GM21526 (cell line): Measurements from ENCODE around the gene EPAS1.

Experiments
- ATAC-seq: cut with Tn5 transposase; IDR thresholded peaks from one replicate; pipeline ENCODE4 v1.9.1; 2021; ENCODE audit warnings: moderate library complexity; ENCODE audit not compliant: unreplicated experiment, low FRiP score

The EPAS1 gene

DNA sequence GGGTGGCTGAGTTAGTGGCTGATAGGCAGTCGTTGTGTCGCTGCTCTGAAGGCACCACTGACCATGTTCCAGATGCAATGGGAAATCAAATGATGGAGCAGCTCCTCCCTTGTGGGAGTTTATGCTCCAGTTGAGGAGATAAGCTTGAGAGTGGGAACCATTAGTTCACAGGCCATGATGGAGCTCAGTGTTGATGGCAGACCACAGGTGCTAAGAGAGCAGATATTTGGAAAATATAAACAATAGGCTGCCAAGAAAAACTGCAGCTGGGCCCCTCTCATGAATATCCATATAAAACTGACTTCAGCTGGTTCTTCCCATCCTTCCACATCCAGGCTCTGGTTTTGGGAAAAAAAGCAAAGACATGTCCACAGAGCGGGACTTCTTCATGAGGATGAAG, 63.1 kb downstream of the EPAS1 start:
- ATAC-seq = no peak

- ATAC-seq = no peak
Measured at GRCh38 chr2:46361920-46362666, 64.9 kb downstream of the EPAS1 start.

DNA sequence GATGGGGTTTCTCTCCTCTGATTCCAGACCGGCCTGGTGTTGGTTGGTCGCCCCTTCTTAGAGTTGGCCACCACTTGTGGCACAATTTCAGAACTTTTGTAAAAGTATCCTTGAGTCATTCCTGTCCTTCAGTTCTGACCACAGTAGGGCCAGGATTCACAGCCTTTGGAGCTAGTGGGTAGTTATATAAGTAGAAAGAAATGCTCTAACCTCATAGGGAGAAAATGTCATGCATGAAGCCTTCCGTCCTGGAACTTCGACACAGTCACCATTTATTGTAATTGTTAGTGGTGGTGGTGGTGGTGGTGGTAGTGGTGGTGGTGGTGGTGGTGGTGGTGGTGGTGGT, 65.4 kb downstream of the EPAS1 start:
- ATAC-seq = no peak

GRCh38 chr2:46363535-46364170, 66.4 kb downstream of the EPAS1 start:
- ATAC-seq = no peak

DNA sequence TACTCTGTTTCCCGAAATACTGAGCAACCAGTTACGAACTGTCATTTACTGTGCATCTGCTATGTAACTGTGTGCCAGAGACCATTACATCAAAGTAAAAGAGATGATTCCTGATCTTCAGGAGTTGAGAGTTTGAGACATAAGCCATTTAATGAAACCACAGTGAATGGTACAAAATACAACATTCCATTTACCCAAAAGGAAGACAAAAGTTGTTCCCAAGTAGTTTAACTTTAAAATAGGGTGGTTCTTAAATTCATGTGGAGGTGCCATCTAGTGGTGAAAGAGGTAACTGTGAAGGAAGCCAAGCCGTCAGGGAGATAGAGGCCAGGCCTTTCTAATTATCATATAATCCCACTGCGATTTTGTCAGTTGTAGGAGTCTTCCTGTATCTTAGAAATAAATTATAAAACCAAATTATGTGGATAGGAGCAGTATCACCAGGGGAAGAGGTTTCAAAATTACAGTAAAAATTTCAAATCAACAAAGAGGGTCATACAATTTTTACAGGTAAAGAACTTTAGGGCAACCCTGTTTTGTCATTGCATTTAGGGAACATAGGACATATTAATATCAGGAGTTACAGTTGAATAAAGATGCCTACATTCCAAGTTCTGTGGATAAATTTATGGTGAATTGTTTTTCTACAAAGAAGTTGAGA, 67.7 kb downstream of the EPAS1 start:
- ATAC-seq = no peak

- no peak for ATAC-seq
Measured at GRCh38 chr2:46365913-46366667, 68.9 kb downstream of the EPAS1 start.

DNA sequence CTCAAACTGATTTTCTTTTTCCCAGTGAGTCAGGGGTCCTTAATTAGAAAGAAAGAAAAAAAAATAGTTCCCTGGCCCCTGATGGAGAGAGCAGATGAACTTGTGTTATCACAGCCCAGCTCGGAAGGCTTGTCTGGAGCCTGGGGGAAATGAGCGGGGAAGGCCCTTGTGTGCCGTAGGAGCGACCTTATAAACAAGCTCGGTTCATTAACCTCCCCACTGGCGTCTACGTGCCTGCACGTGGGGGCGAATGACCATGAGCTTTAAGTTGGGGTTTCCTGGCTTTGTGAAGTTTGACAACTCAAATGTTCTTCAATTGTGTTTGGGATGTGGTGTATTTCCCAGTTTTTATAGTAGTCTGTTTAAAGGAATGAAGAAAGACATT, 69.5 kb downstream of the EPAS1 start:
- no peak for ATAC-seq

GRCh38 chr2:46367286-46367685, 70.1 kb downstream of the EPAS1 start:
- no peak for ATAC-seq

- ATAC-seq = no peak
Measured at GRCh38 chr2:46368401-46368800, 71.2 kb downstream of the EPAS1 start.

DNA sequence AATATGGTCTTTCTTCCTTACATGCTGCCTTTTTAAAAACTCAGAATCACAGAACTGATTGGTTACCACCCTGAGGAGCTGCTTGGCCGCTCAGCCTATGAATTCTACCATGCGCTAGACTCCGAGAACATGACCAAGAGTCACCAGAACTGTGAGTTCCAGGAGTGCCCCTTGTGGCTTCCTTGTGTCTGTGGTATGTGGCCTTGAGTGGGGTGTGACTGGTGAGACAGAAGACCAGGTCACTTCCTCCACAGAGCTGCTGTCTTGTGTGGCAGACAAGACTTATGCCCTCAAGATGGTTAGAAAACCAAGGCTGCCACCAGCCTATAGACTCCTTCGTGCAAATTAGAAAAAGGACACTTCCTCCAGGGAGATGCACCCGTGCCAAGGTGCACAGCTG, 72.6 kb downstream of the EPAS1 start:
- ATAC-seq = no peak

DNA sequence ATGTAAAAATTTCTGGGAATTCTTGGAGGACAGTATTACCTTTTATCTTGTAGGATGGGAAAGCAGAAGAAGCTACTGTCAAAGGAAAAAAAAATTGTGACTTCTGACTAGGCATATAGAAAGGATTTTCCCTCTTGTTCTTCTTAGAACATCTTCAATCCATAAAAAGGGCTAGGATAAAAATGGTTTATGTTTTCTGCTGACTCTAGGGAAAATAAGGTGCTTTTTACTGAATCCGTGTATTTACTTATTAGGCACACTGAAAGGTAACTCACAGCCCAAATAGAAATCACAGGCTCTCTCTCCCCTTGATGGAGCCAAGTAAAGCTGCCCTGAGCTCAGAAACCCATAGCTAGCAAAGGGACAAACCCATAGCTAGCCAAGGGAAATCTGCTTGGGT, 74.6 kb downstream of the EPAS1 start:
- ATAC-seq = no peak

DNA sequence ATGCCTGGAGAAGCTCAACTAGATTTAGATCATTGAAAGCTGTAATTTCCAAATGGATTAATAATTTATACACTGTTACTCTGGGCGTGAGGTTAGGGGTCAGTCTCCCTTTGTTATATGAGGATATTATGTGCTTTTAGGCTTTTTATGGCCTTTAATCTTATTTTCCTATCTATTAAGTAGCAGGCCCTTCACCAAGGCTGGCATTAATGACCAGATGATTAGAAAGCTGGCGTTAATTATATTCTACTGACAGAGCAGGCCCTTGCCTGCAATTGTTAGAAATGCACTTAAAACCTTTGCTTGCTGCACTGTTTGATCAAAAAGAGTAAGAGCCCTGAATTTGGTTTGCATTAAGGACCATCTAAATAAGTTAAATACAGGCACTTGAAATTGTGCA, 75.3 kb downstream of the EPAS1 start:
- ATAC-seq = no peak

- no peak for ATAC-seq
Measured at GRCh38 chr2:46373238-46373637, 76.0 kb downstream of the EPAS1 start.

GRCh38 chr2:46375566-46376125, 78.4 kb downstream of the EPAS1 start:
- no peak for ATAC-seq

GRCh38 chr2:46376586-46376985, 79.4 kb downstream of the EPAS1 start:
- no peak for ATAC-seq

GRCh38 chr2:46377101-46377581, 79.9 kb downstream of the EPAS1 start:
- no peak for ATAC-seq

- ATAC-seq = no peak
Measured at GRCh38 chr2:46377666-46378560, 80.7 kb downstream of the EPAS1 start.

- ATAC-seq = no peak
Measured at GRCh38 chr2:46378616-46379015, 81.4 kb downstream of the EPAS1 start.

GRCh38 chr2:46379213-46380037, 82.2 kb downstream of the EPAS1 start:
- no peak for ATAC-seq
